ENCODE data around the gene KPTN.

Gene KPTN

DNA sequence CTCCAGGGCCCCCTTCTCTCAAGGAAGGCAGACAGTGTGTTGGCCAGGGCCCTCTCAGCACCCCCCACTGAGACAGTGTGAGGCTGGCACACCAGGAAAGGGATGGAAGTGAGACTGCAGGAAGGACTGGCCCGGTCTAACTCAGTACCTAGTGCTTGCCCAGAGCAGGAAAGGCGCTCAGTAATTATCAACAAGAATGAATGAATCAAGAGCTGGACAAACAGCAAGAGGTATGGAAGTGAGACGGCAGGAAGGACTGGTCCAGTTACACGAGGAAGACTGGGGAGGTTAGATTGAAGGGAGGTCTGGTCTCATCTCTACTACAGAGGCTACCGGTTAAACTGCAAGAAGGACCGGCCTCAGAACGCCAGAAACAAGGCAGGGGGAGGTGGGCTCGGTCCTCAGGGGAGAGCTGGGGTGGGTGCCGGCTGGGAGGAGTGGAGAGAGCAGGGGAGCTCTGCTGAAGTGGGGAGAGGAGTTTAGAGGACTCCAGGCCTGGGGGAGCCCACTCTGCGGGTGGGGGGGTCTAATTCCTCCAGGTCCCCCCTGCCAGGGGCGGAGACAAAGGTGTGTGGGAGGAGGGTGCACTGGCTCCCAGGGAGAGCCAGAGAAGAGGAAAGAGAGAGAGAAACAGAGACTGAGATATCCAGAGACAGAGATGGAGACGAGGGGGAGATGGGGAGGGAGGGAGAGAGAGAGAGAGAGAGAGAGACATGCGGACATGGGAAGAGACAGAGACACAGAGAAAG, 13.4 kb downstream of the KPTN start:
- TF ChIP-seq CTCF (IDR thresholded peaks at IDR 0.05; ENCODE audit: low read depth, low read length), result no peak
- no peak overlapping the region for H3K4me3 ChIP-seq (ENCODE audit: low read depth, low read length)
- no peak for DNase-seq (ENCODE audit: low read depth, low spot score)
- in situ Hi-C loops (cut with HindIII; ENCODE audit: low sequenced_read_pairs), result no loop called here

DNA sequence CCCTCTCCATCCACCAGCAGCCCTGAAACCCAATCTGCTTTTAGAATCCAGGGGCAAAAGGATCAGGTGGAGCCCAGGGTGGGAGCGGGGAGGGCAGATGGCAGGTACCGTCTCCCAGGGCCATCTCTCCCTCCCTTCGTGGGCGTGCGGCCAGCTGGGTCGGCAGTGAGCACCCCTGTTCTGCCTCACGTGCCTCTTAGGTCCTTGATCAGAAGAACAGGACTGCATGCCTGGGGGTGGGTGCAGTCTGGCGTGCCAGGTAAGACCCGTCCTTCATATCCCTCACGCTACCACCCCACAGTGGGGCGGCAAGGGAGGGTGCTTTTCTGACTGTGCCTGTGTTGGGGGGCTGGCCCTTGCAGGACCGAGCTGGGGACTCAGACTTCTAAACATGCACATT, 14.3 kb downstream of the KPTN start:
- TF ChIP-seq CTCF (IDR thresholded peaks at IDR 0.05; ENCODE audit: low read depth, low read length), result no peak
- DNase-seq (ENCODE audit: low read depth, low spot score), result no peak
- H3K4me3 ChIP-seq (ENCODE audit: low read depth, low read length), result no peak overlapping the region
- in situ Hi-C loops (cut with HindIII; ENCODE audit: low sequenced_read_pairs), result no loop called here

GRCh38 chr19:47469363-47469700, 14.7 kb downstream of the KPTN start:
- no peak overlapping the region for H3K4me3 ChIP-seq (ENCODE audit: low read depth, low read length)
- in situ Hi-C loops (cut with HindIII; ENCODE audit: low sequenced_read_pairs), result no loop called here
- TF ChIP-seq CTCF (IDR thresholded peaks at IDR 0.05; ENCODE audit: low read depth, low read length), result no peak
- no peak for DNase-seq (ENCODE audit: low read depth, low spot score)

DNA sequence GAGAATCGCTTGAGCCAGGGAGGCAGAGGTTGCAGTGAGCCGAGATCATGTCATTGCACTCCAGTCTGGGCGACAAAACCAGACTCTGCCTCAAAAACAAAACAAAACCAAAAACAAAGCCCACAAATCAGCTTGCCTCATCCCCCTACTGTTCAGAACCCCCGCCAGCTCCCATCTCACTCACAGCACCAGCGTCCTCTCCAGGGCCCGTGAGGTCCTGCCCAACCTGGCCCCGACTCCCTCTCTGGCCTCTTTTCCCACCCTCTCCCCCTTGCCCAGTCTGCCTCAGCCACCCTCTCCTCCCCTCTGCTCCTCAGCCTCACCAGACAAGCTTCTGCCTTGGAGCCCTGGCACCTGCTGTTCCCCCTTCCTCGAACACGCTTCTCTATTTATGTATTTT, 16.1 kb downstream of the KPTN start:
- no peak overlapping the region for H3K4me3 ChIP-seq (ENCODE audit: low read depth, low read length)
- in situ Hi-C loops (cut with HindIII; ENCODE audit: low sequenced_read_pairs), result no loop called here
- DNase-seq (ENCODE audit: low read depth, low spot score), result no peak
- TF ChIP-seq CTCF (IDR thresholded peaks at IDR 0.05; ENCODE audit: low read depth, low read length), result no peak

DNA sequence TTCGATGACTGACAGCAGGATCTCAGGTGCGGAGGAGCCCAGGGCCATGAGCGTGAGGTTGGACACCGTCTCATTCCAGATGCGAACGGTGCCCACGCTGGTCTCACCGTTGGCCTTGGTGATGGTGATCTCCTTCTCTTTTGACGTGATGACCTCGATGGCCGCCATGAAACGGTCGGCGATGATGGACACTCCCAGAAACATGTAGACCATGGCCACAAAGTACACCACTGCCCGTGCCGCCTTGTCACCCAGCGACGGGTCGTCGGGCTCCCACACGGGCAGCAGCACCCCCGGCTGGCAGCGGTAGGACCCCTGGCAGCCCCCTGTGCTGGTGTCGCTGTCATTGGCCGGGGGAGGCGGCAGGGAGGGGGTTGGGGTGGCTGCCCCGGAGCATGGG, 18.1 kb downstream of the KPTN start:
- no peak for DNase-seq (ENCODE audit: low read depth, low spot score)
- no peak for TF ChIP-seq CTCF (IDR thresholded peaks at IDR 0.05; ENCODE audit: low read depth, low read length)
- in situ Hi-C loops (cut with HindIII; ENCODE audit: low sequenced_read_pairs), result no loop called here
- H3K4me3 ChIP-seq (ENCODE audit: low read depth, low read length), result no peak overlapping the region

- H3K4me3 ChIP-seq (ENCODE audit: low read depth, low read length), result no peak overlapping the region
- TF ChIP-seq CTCF (IDR thresholded peaks at IDR 0.05; ENCODE audit: low read depth, low read length), result no peak
- in situ Hi-C loops (cut with HindIII; ENCODE audit: low sequenced_read_pairs), result no loop called here
- no peak for DNase-seq (ENCODE audit: low read depth, low spot score)
These were observed 19.2 kb downstream of the KPTN start for GRCh38 chr19:47464675-47465419.

Data from astrocyte of the spinal cord (primary cell).